CD4-positive, alpha-beta T cell (primary cell): ENCODE measurements around the gene C16orf96. TPM values are rescaled to one million over a fixed set of nuclear protein-coding genes. Genes with fewer than 3 reads are reported as not detected.

Experiments
- ATAC-seq: fragments of 200-7000 bp; cut with Tn5 transposase; one replicate; pipeline ENCODE4 v1.10.0; 2022; ENCODE audit warnings: mild to moderate bottlenecking; ENCODE audit not compliant: poor library complexity
- CTCF ChIA-PET: fragments of 350-600 bp; sonication (Branson Sonifier 250); formaldehyde crosslinking; loops from one replicate; lab custom pipeline; 2021; ENCODE audit warnings: antibody characterized with exemption, inconsistent platforms; lab: Charles Lee
- POLR2A ChIA-PET: fragments of 350-600 bp; sonication (Branson Sonifier 250); formaldehyde crosslinking; loops from one replicate; lab custom pipeline; 2021; ENCODE audit warnings: antibody characterized with exemption, inconsistent platforms; lab: Charles Lee
- DNase-seq, 14 experiments: peaks; one replicate each; pipeline ENCODE4 v3.0.0-alpha.2; 2013 to 2020; ENCODE audit warnings: mixed read lengths in 2 of 14
- H3K27ac ChIP-seq, 2 donors: one replicate each; pipeline versions ENCODE4 v1.5.1 to v1.7.0; 2013; ENCODE audit warnings: low read length in 2 of 2, low read depth in 1 of 2, mild to moderate bottlenecking in 1 of 2
- H3K27me3 ChIP-seq, 2 experiments: 1 replicate in 1 of 2; 2 replicates in 1 of 2; pipeline versions ENCODE4 v1.6.1 to v1.7.0; 2013; ENCODE audit warnings: low read length in 2 of 2, control low read depth in 1 of 2, mild to moderate bottlenecking in 1 of 2, moderate library complexity in 1 of 2; ENCODE audit not compliant: insufficient read depth in 2 of 2, control insufficient read depth in 1 of 2
- H3K36me3 ChIP-seq: one replicate; pipeline ENCODE4 v1.6.1; 2013; ENCODE audit warnings: low read length, control low read depth; ENCODE audit not compliant: insufficient read depth
- H3K4me1 ChIP-seq: one replicate; pipeline ENCODE4 v1.6.1; 2013; ENCODE audit warnings: low read length, control low read depth; ENCODE audit not compliant: insufficient read depth
- H3K4me3 ChIP-seq: one replicate; pipeline ENCODE4 v1.5.1; 2013; ENCODE audit warnings: mild to moderate bottlenecking, low read length, moderate library complexity
- H3K9me3 ChIP-seq, 2 experiments: 1 replicate in 1 of 2; 2 replicates in 1 of 2; pipeline versions ENCODE4 v1.6.1 to v1.7.0; 2013; ENCODE audit warnings: low read length in 2 of 2, mild to moderate bottlenecking in 2 of 2, control low read depth in 1 of 2, moderate library complexity in 1 of 2; ENCODE audit not compliant: control insufficient read depth in 1 of 2, insufficient read depth in 1 of 2
- H3K27ac Mint-ChIP-seq: one replicate; pipeline ENCODE4 v1.8.0; 2020; ENCODE audit warnings: mixed read lengths
- H3K27me3 Mint-ChIP-seq: one replicate; pipeline ENCODE4 v1.8.0; 2021; ENCODE audit warnings: mixed read lengths
- H3K36me3 Mint-ChIP-seq: one replicate; pipeline ENCODE4 v1.8.0; 2021; ENCODE audit warnings: low read depth, mixed read lengths
- H3K4me1 Mint-ChIP-seq: one replicate; pipeline ENCODE4 v1.8.0; 2021; ENCODE audit warnings: low read depth, mixed read lengths
- H3K4me3 Mint-ChIP-seq: one replicate; pipeline ENCODE4 v1.8.0; 2020; ENCODE audit warnings: mild to moderate bottlenecking, mixed read lengths
- H3K9me3 Mint-ChIP-seq: one replicate; pipeline ENCODE4 v1.8.0; 2020; ENCODE audit warnings: mixed read lengths
- CTCF ChIP-seq: fragments of 200-600 bp; IDR thresholded peaks from one replicate; pipeline ENCODE4 v1.8.0; 2022; ENCODE audit warnings: antibody characterized with exemption, mild to moderate bottlenecking
- intact Hi-C, 2 experiments: fragments of 100-400 bp; cut with DNase I in 1 of 2; cut with micrococcal nuclease in 1 of 2; formaldehyde crosslinking; loops; one replicate each; pipeline versions ENCODE4 v1.15.1 to v1.9.0; 2023 to 2025; cut with DNase I, micrococcal nuclease
- total RNA-seq, 174 experiments: library from RNA in 2 of 174; stranded (reverse) in 2 of 174; gene quantifications; one replicate each; pipeline ENCODE4 v1.2.3 and lab custom pipeline; 2021 to 2026

C16orf96 gene
- total RNA-seq, 2 experiments from 2014 or later = 0.27 to 0.42 TPM

GRCh38 chr16:4646773-4647643 is 90.9 kb downstream of the C16orf96 start:
- H3K27ac ChIP-seq = peak overlapping the region; percentile 40 to 53
- TF ChIP-seq CTCF = no peak
- H3K4me3 Mint-ChIP-seq = no peak overlapping the region
- no peak overlapping the region for H3K4me3 ChIP-seq
- peak overlapping the region; percentile 84 for H3K27ac Mint-ChIP-seq
- CTCF ChIA-PET = no interaction called here
- ATAC-seq = peak; percentile 68
- H3K4me1 Mint-ChIP-seq = peaks cover 47% of the 10 kb centered on the region
- H3K27me3 ChIP-seq = no peaks in the 10 kb centered on the region
- no peaks in the 10 kb centered on the region for H3K27me3 Mint-ChIP-seq
- H3K4me1 ChIP-seq = peaks cover 46% of the 10 kb centered on the region
- H3K9me3 Mint-ChIP-seq = no peaks in the 10 kb centered on the region
- POLR2A ChIA-PET = no interaction called here
- DNase-seq = peak in 3 of 14 experiments; percentile 14 to 55 (median 53)
- intact Hi-C loops = no loop called here
- peaks cover 41% of the 10 kb centered on the region for H3K36me3 Mint-ChIP-seq
- peaks cover 18% of the 10 kb centered on the region for H3K36me3 ChIP-seq
- H3K9me3 ChIP-seq = no peaks in the 10 kb centered on the region

GRCh38 chr16:4647644-4647980 is 91.5 kb downstream of the C16orf96 start:
- H3K27ac Mint-ChIP-seq = peak overlapping the region; percentile 84
- POLR2A ChIA-PET = no interaction called here
- no peaks in the 10 kb centered on the region for H3K9me3 Mint-ChIP-seq
- peaks cover 41% of the 10 kb centered on the region for H3K36me3 Mint-ChIP-seq
- intact Hi-C loops = no loop called here
- Histone ChIP-seq H3K36me3 (peaks cover 24% of the 10 kb centered on the region), H3K4me3 (no peak overlapping the region), H3K4me1 (peaks cover 46% of the 10 kb centered on the region), H3K27ac (no peak overlapping the region), H3K27me3 (no peaks in the 10 kb centered on the region), H3K9me3 (no peaks in the 10 kb centered on the region)
- no peak for TF ChIP-seq CTCF
- DNase-seq (no peak), ATAC-seq (no peak)
- peaks cover 47% of the 10 kb centered on the region for H3K4me1 Mint-ChIP-seq
- H3K27me3 Mint-ChIP-seq = no peaks in the 10 kb centered on the region
- CTCF ChIA-PET = no interaction called here
- no peak overlapping the region for H3K4me3 Mint-ChIP-seq

- H3K9me3 Mint-ChIP-seq = no peaks in the 10 kb centered on the region
- peaks cover 47% of the 10 kb centered on the region for H3K4me1 Mint-ChIP-seq
- H3K4me3 Mint-ChIP-seq = no peak overlapping the region
- H3K9me3 ChIP-seq = no peaks in the 10 kb centered on the region
- DNase-seq = peak in 1 of 14 experiments; percentile 25
- ATAC-seq = no peak
- H3K36me3 ChIP-seq = peaks cover 32% of the 10 kb centered on the region
- H3K4me3 ChIP-seq = no peak overlapping the region
- ChIA-PET CTCF (interaction anchor here (1.9 kb wide), 1 partner anchor 24 kb away, joined by 10 read pairs; the partner anchor contains the start of gene MGRN1), POLR2A (interaction anchor here (1.8 kb wide), 1 partner anchor 24 kb away, joined by 7 read pairs; the partner anchor contains the start of gene MGRN1)
- intact Hi-C loops = no loop called here
- TF ChIP-seq CTCF = no peak
- H3K27me3 Mint-ChIP-seq = no peaks in the 10 kb centered on the region
- peaks cover 51% of the 10 kb centered on the region for H3K36me3 Mint-ChIP-seq
- H3K27me3 ChIP-seq = no peaks in the 10 kb centered on the region
- no peak overlapping the region for H3K27ac ChIP-seq
- H3K27ac Mint-ChIP-seq = peak overlapping the region; percentile 73
- peaks cover 46% of the 10 kb centered on the region for H3K4me1 ChIP-seq
These were observed 92.8 kb downstream of the C16orf96 start for GRCh38 chr16:4648917-4649316.
